SU-DHL-6 (cell line): ENCODE results near the gene DCAF10.
"Not testable (repeated sequence)": the region's sequence is repeated elsewhere in the genome, so short reads cannot be mapped to it uniquely, and the experiment has no call there.

ENCODE experiments used
- H2AFZ ChIP-seq: fragments of 200-600 bp; sonication (generic); 2 replicates; pipeline ENCODE4 v1.6.1; 2014; ENCODE audit warnings: low read depth, mild to moderate bottlenecking, moderate library complexity, mixed read lengths, antibody characterized with exemption, low read length; ENCODE audit not compliant: severe bottlenecking
- H3F3A ChIP-seq: fragments of 200-600 bp; shearing (Covaris generic); 2 replicates; pipeline ENCODE4 v1.6.0; 2016; ENCODE audit warnings: antibody characterized with exemption, mild to moderate bottlenecking; ENCODE audit not compliant: insufficient read depth
- H3K27ac ChIP-seq: fragments of 200-600 bp; sonication (generic); 2 replicates; pipeline ENCODE4 v1.5.1; 2016; ENCODE audit warnings: low read depth, mild to moderate bottlenecking, low read length, moderate library complexity, mixed read lengths
- H3K27me3 ChIP-seq: fragments of 200-600 bp; sonication (generic), shearing (Covaris generic); 2 replicates; pipeline ENCODE4 v1.6.0; 2014; ENCODE audit warnings: mild to moderate bottlenecking, low read length
- H3K36me3 ChIP-seq: fragments of 200-600 bp; sonication (generic); 2 replicates; pipeline ENCODE4 v1.6.1; 2014; ENCODE audit warnings: mild to moderate bottlenecking, low read length, mixed read lengths
- H3K4me2 ChIP-seq: fragments of 300-600, 200-600 bp; shearing (Covaris generic), sonication (generic); 2 replicates; pipeline ENCODE4 v1.6.0; 2014; ENCODE audit warnings: low read length, low read depth, mild to moderate bottlenecking; ENCODE audit not compliant: poor library complexity, severe bottlenecking
- H3K4me3 ChIP-seq: fragments of 200-600 bp; sonication (generic); 2 replicates; pipeline ENCODE4 v1.5.1; 2014; ENCODE audit warnings: antibody characterized with exemption, low read length, mild to moderate bottlenecking, mixed read lengths; ENCODE audit not compliant: insufficient read depth, poor library complexity, severe bottlenecking
- H3K79me2 ChIP-seq: fragments of 200-600 bp; sonication (generic); 2 replicates; pipeline ENCODE4 v1.6.1; 2014; ENCODE audit warnings: mild to moderate bottlenecking, low read length, moderate library complexity; ENCODE audit not compliant: insufficient read depth
- H3K9ac ChIP-seq: fragments of 200-600 bp; sonication (generic); 2 replicates; pipeline ENCODE4 v1.7.0; 2014; ENCODE audit warnings: mild to moderate bottlenecking, low read length
- H3K9me2 ChIP-seq: fragments of 200-600 bp; sonication (generic); replicated peaks from 2 replicates; pipeline ENCODE4 v1.6.1; 2014; ENCODE audit warnings: low read length; ENCODE audit not compliant: insufficient read depth
- H3K9me3 ChIP-seq: fragments of 200-600 bp; sonication (generic); 2 replicates; pipeline ENCODE4 v1.6.1; 2014; ENCODE audit warnings: low read length, mixed read lengths; ENCODE audit not compliant: insufficient read depth
- H4K20me1 ChIP-seq: fragments of 200-600 bp; sonication (generic); 2 replicates; pipeline ENCODE4 v1.6.1; 2014; ENCODE audit warnings: low read depth, mild to moderate bottlenecking, antibody characterized with exemption, low read length, moderate library complexity, mixed read lengths
- EZH2phosphoT487 ChIP-seq: fragments of 200-600 bp; sonication (generic), shearing (Covaris generic); conservative IDR thresholded peaks from 2 replicates; pipeline ENCODE4 v1.6.1; 2018; ENCODE audit warnings: mild to moderate bottlenecking, antibody characterized with exemption, low read length, moderate library complexity, mixed read lengths
- TF ChIP-seq, protein P1 (sequence below): fragments of 200-600 bp; sonication (generic); IDR thresholded peaks from one replicate; pipeline ENCODE4 v1.5.1; 2017; ENCODE audit warnings: antibody characterized with exemption, mild to moderate bottlenecking, low read length, moderate library complexity; ENCODE audit not compliant: insufficient read depth, poor library complexity, severe bottlenecking

DCAF10 gene, protein sequence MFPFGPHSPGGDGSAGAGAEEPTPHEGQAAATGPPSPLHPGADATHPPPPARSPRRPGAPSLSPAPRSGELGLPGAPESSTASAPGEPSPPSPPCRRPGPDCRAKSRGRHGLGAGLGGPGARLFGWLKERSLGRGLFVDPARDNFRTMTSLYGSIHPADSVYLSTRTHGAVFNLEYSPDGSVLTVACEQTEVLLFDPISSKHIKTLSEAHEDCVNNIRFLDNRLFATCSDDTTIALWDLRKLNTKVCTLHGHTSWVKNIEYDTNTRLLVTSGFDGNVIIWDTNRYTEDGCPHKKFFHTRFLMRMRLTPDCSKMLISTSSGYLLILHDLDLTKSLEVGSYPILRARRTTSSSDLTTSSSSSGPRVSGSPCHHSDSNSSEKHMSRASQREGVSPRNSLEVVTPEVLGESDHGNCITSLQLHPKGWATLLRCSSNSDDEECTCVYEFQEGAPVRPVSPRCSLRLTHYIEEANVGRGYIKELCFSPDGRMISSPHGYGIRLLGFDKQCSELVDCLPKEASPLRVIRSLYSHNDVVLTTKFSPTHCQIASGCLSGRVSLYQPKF

DNA sequence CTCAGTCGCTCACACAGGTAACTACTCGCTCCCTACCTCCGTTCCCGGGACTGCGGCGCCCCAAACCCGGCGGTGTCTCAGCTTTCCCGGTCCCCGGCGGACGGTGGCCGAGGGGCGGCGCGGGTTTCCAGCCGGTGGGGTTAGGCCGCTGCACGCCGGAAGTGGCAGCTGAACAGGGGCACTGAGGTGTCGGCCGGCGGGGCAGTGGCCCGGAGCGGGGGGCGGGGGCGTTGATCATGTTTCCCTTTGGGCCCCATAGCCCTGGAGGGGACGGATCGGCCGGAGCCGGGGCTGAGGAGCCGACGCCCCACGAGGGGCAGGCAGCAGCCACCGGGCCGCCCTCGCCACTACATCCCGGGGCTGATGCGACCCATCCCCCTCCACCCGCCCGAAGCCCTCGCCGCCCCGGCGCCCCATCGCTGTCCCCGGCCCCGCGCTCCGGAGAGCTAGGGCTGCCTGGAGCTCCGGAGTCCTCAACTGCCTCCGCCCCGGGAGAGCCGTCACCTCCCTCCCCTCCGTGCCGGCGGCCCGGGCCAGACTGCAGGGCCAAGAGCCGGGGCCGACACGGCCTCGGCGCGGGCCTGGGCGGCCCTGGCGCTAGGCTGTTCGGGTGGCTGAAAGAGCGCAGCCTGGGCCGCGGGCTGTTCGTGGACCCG lies at the start of gene DCAF10:
Gene DCAF10 (plus strand): TSS at position 167 of the 656 bp plus-strand sequence. CDS start 70 bp downstream, at position 237.
- Histone ChIP-seq H3K4me2 (peak within 1 kb of the TSS; percentile 87), H3K4me3 (peak within 1 kb of the TSS; percentile 66), H2AFZ (peak within 1 kb of the TSS; percentile 87), H3K9me3 (no peaks in the 10 kb centered on the region), H3F3A (0 out of 2 replicates have a peak, but pooled peaks cover 5% of the 10 kb centered on the region), H3K9ac (peak within 1 kb of the TSS; percentile 96), H3K36me3 (no peaks in the 10 kb centered on the region), H3K27me3 (no peaks in the 10 kb centered on the region), H3K79me2 (peaks cover 49% of the 10 kb centered on the region), H3K9me2 (no peaks in the 10 kb centered on the region), H4K20me1 (peaks cover 5% of the 10 kb centered on the region; the same call in 1 of the 2 replicates), H3K27ac (peak within 1 kb of the TSS; percentile 79)
- TF ChIP-seq, protein P1, sequence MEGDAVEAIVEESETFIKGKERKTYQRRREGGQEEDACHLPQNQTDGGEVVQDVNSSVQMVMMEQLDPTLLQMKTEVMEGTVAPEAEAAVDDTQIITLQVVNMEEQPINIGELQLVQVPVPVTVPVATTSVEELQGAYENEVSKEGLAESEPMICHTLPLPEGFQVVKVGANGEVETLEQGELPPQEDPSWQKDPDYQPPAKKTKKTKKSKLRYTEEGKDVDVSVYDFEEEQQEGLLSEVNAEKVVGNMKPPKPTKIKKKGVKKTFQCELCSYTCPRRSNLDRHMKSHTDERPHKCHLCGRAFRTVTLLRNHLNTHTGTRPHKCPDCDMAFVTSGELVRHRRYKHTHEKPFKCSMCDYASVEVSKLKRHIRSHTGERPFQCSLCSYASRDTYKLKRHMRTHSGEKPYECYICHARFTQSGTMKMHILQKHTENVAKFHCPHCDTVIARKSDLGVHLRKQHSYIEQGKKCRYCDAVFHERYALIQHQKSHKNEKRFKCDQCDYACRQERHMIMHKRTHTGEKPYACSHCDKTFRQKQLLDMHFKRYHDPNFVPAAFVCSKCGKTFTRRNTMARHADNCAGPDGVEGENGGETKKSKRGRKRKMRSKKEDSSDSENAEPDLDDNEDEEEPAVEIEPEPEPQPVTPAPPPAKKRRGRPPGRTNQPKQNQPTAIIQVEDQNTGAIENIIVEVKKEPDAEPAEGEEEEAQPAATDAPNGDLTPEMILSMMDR: no peak
- no peak for TF ChIP-seq EZH2phosphoT487

DNA sequence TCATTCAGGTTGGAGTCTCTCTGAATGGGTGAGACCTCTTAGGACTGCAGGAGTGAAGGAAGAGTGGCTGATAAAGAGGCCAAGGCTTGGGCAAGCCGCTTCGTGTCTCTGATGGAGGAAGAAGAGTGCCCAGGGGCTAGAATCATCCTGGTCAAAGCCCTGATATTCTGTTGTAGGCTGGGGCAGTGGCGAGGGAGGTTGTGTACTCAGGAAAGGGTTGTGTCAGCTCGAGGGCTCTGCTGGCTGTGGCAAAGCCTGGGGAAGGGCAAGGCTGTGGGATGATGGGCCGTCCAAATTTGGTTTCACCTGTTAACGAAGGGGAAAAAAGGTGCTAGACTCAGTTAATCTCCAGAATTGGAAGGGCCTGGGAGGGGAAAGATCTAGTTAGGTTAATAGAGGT lies 49.4 kb upstream of the DCAF10 start:
- Histone ChIP-seq H4K20me1 (no peaks in the 10 kb centered on the region), H3K9me3 (no peaks in the 10 kb centered on the region), H3K36me3 (no peaks in the 10 kb centered on the region), H2AFZ (no peak overlapping the region), H3K4me2 (no peak overlapping the region), H3K27me3 (no peaks in the 10 kb centered on the region), H3K79me2 (no peaks in the 10 kb centered on the region; the same call in 1 of the 2 replicates), H3K9ac (no peak overlapping the region), H3K9me2 (no peaks in the 10 kb centered on the region), H3K27ac (no peak overlapping the region), H3F3A (no peaks in the 10 kb centered on the region), H3K4me3 (no peak overlapping the region)
- TF ChIP-seq EZH2phosphoT487: no peak
- TF ChIP-seq, protein P1: no peak

DNA sequence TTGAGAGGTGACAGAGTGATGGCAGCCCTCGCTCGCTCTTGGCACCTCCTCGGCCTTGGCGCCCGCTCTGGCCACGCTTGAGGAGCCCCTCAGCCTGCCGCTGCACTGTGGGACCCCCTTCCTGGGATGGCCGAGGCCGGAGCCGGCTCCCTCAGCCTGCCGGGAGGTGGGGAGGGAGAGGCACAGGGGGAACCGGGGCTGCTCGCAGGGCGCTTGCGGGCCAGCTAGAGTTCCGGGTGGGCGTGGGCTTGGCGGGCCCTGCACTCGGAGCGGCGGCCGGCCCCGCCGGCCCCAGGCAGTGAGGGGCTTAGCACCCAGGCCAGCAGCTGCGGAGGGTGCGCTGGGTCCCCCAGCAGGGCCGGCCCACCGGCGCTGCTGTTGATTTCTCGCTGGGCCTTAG lies 48.9 kb upstream of the DCAF10 start:
- not testable (repeated sequence) for H3F3A ChIP-seq, H2AFZ ChIP-seq, H4K20me1 ChIP-seq, H3K9me3 ChIP-seq, H3K27ac ChIP-seq, H3K27me3 ChIP-seq, H3K4me3 ChIP-seq, H3K79me2 ChIP-seq, H3K4me2 ChIP-seq, H3K9ac ChIP-seq, H3K36me3 ChIP-seq, H3K9me2 ChIP-seq

DNA sequence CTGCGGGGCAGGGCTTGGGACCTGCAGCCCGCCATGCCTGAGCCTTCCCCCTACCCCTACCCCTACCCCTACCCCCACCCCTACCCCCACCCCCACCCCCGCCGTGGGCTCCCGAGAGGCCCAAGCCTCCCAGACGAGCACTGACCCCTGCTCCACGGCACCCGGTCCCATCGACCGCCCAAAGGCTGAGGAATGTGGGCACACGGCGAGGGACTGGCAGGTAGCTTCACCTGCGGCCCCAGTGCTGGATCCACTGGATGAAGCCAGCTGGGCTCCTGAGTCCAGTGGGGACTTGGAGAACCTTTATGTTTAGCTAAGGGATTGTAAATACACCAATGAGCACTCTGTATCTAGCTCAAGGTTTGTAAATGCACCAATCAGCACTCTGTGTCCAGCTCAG lies 48.5 kb upstream of the DCAF10 start:
- not testable (repeated sequence) for H3K36me3 ChIP-seq, H3K4me2 ChIP-seq, H3K27ac ChIP-seq, H3K27me3 ChIP-seq, H4K20me1 ChIP-seq, H3F3A ChIP-seq, H3K4me3 ChIP-seq, H3K9ac ChIP-seq, H3K79me2 ChIP-seq, H3K9me2 ChIP-seq, H3K9me3 ChIP-seq, H2AFZ ChIP-seq
